GM18870 (cell line): ENCODE results near the gene POLN.

Experiments used
- ATAC-seq: cut with Tn5 transposase; IDR thresholded peaks from one replicate; pipeline ENCODE4 v1.9.1; 2021; ENCODE audit warnings: moderate library complexity; ENCODE audit not compliant: unreplicated experiment

POLN gene

GRCh38 chr4:2252530-2253091 is 10.7 kb upstream of the POLN start:
- no peak for ATAC-seq

GRCh38 chr4:2251795-2252529 is 10.0 kb upstream of the POLN start:
- ATAC-seq, result no peak

- ATAC-seq, result no peak
Measured at GRCh38 chr4:2251073-2251794, 9.3 kb upstream of the POLN start.

GRCh38 chr4:2250357-2251072 is 8.6 kb upstream of the POLN start:
- no peak for ATAC-seq

GRCh38 chr4:2249526-2250356 is 7.8 kb upstream of the POLN start:
- ATAC-seq, result no peak

- ATAC-seq, result no peak
Measured at GRCh38 chr4:2248821-2249261, 6.9 kb upstream of the POLN start.

GRCh38 chr4:2248044-2248780 is 6.3 kb upstream of the POLN start:
- no peak for ATAC-seq

GRCh38 chr4:2247128-2248043 is 5.5 kb upstream of the POLN start:
- no peak for ATAC-seq

GRCh38 chr4:2246384-2247127 is 4.6 kb upstream of the POLN start:
- no peak for ATAC-seq

- ATAC-seq, result no peak
Measured at GRCh38 chr4:2245787-2246275, 3.9 kb upstream of the POLN start.

- ATAC-seq, result no peak
Measured at GRCh38 chr4:2245057-2245786, 3.3 kb upstream of the POLN start.

GRCh38 chr4:2243681-2244380 is 1.9 kb upstream of the POLN start:
- ATAC-seq, result no peak

- ATAC-seq, result no peak
Measured at GRCh38 chr4:2241003-2241402, 918 bp downstream of the POLN start.

- ATAC-seq, result no peak
Measured at GRCh38 chr4:2236944-2237666, 4.8 kb downstream of the POLN start.

- ATAC-seq, result no peak
Measured at GRCh38 chr4:2231082-2231481, 10.8 kb downstream of the POLN start.

GRCh38 chr4:2226261-2226660 is 15.7 kb downstream of the POLN start:
- ATAC-seq, result no peak
